H1 (cell line): ENCODE data around the gene PLOD1. TPM values are rescaled to one million over a fixed set of nuclear protein-coding genes. Genes with fewer than 3 reads are reported as not detected.

Experiments
- CTCF ChIA-PET: fragments of 300-600 bp; sonication (Branson Sonifier 250); formaldehyde crosslinking; loops from one replicate; lab custom pipeline; 2021; ENCODE audit not compliant: partially characterized antibody; lab: Charles Lee
- POLR2A ChIA-PET: fragments of 300-600 bp; sonication (Branson Sonifier 250); formaldehyde crosslinking; loops from one replicate; lab custom pipeline; 2021; ENCODE audit warnings: inconsistent platforms; ENCODE audit not compliant: partially characterized antibody; lab: Charles Lee
- DNase-seq, 2 experiments: peaks; one replicate each; pipeline versions ENCODE4 v3.0.0 to v3.0.0-alpha.2; 2010 to 2022; ENCODE audit warnings: low spot score in 2 of 2, low read depth in 1 of 2, mixed read lengths in 1 of 2
- FAIRE-seq: peaks from 2 replicates; lab custom pipeline; 2011; peaks lifted over from hg19 to GRCh38; lab: Jason Lieb, UNC
- H2AFZ ChIP-seq: 2 replicates; pipeline ENCODE4 v1.8.1; 2012; ENCODE audit warnings: low read length, inconsistent platforms
- H2AK5ac ChIP-seq: 2 replicates; pipeline ENCODE4 v1.6.1; 2013; ENCODE audit warnings: low read depth, low read length
- H2BK120ac ChIP-seq: replicated peaks from 2 replicates; pipeline ENCODE3; 2013; ENCODE audit warnings: low read depth, low read length, inconsistent platforms
- H2BK12ac ChIP-seq: 2 replicates; pipeline ENCODE4 v1.6.1; 2013; ENCODE audit warnings: low read depth, low read length
- H2BK15ac ChIP-seq: 2 replicates; pipeline ENCODE4 v1.6.1; 2013; ENCODE audit warnings: low read length
- H2BK20ac ChIP-seq: 2 replicates; pipeline ENCODE4 v1.6.1; 2013; ENCODE audit warnings: low read length
- H2BK5ac ChIP-seq: 2 replicates; pipeline ENCODE4 v1.6.1; 2013; ENCODE audit warnings: low read depth, low read length
- H3K14ac ChIP-seq: 2 replicates; pipeline ENCODE4 v1.6.1; 2013; ENCODE audit warnings: inconsistent platforms; ENCODE audit not compliant: insufficient read length
- H3K18ac ChIP-seq: 2 replicates; pipeline ENCODE4 v1.6.1; 2013; ENCODE audit warnings: low read length; ENCODE audit errors: extremely low read depth
- H3K23ac ChIP-seq: 2 replicates; pipeline ENCODE4 v1.6.1; 2013; ENCODE audit warnings: inconsistent platforms; ENCODE audit not compliant: insufficient read length
- H3K23me2 ChIP-seq: 2 replicates; pipeline ENCODE4 v1.6.1; 2013; ENCODE audit warnings: low read depth, low read length
- H3K27ac ChIP-seq: 2 replicates; pipeline ENCODE4 v1.6.1; 2011; ENCODE audit warnings: low read depth, low read length, inconsistent platforms
- H3K27me3 ChIP-seq, 4 experiments: replicated peaks in 1 of 4; 1 replicate in 1 of 4; 2 replicates in 3 of 4; pipeline versions ENCODE4 v1.6.1 to v1.8.1; 2011 to 2013; ENCODE audit warnings: low read length in 3 of 4, mild to moderate bottlenecking in 3 of 4, inconsistent platforms in 2 of 4, mixed read lengths in 2 of 4, moderate library complexity in 1 of 4; ENCODE audit not compliant: control insufficient read depth in 3 of 4, insufficient read depth in 3 of 4; ENCODE audit errors: extremely low read depth in 1 of 4
- H3K36me3 ChIP-seq, 4 experiments: 2 replicates each; pipeline versions ENCODE4 v1.6.1 to v1.8.1; 2011 to 2013; ENCODE audit warnings: mild to moderate bottlenecking in 4 of 4, low read length in 3 of 4, moderate library complexity in 2 of 4, control low read depth in 1 of 4, inconsistent platforms in 1 of 4; ENCODE audit not compliant: insufficient read depth in 4 of 4, control insufficient read depth in 2 of 4
- H3K4ac ChIP-seq: replicated peaks from 2 replicates; pipeline ENCODE3; 2013; ENCODE audit warnings: low read length, low read depth, mixed read lengths, inconsistent platforms; ENCODE audit not compliant: insufficient read length
- H3K4me1 ChIP-seq, 4 experiments: replicated peaks in 1 of 4; 1 replicate in 1 of 4; 2 replicates in 3 of 4; pipeline versions ENCODE4 v1.6.1 to v1.8.1; 2011 to 2013; ENCODE audit warnings: low read length in 3 of 4, inconsistent platforms in 2 of 4, mixed read lengths in 1 of 4; ENCODE audit not compliant: insufficient read depth in 4 of 4, control insufficient read depth in 3 of 4
- H3K4me2 ChIP-seq, 2 experiments: 2 replicates each; pipeline versions ENCODE4 v1.6.1 to v1.8.1; 2011 to 2013; ENCODE audit warnings: low read depth in 2 of 2, low read length in 2 of 2, control low read depth in 1 of 2, inconsistent platforms in 1 of 2, mild to moderate bottlenecking in 1 of 2; ENCODE audit not compliant: insufficient read depth in 1 of 2
- H3K4me3 ChIP-seq, 4 experiments: fragments of 200-600, 300-600 bp in 1 of 4; sonication (generic), shearing (Covaris generic), sonication (Bioruptor Twin) in 1 of 4; 2 replicates each; pipeline versions ENCODE4 v1.5.1 to v1.8.1; 2011 to 2016; ENCODE audit warnings: low read length in 4 of 4, low read depth in 3 of 4, control low read depth in 2 of 4, inconsistent platforms in 2 of 4, mild to moderate bottlenecking in 2 of 4, mixed read lengths in 1 of 4, moderate library complexity in 1 of 4; ENCODE audit not compliant: insufficient read depth in 2 of 4; ENCODE audit errors: extremely low read depth in 1 of 4
- H3K56ac ChIP-seq: replicated peaks from 2 replicates; pipeline ENCODE3; 2013; ENCODE audit warnings: low read depth, mild to moderate bottlenecking, mixed read lengths, low read length, inconsistent platforms; ENCODE audit not compliant: insufficient read length
- H3K79me1 ChIP-seq: 2 replicates; pipeline ENCODE4 v1.6.1; 2013; ENCODE audit warnings: low read depth, low read length, control low read depth
- H3K79me2 ChIP-seq, 2 experiments: 2 replicates each; pipeline versions ENCODE4 v1.6.1 to v1.8.1; 2012 to 2013; ENCODE audit warnings: low read length in 2 of 2, mild to moderate bottlenecking in 2 of 2, inconsistent platforms in 1 of 2; ENCODE audit not compliant: insufficient read depth in 2 of 2, control insufficient read depth in 1 of 2
- H3K9ac ChIP-seq, 4 experiments: replicated peaks in 1 of 4; 1 replicate in 1 of 4; 2 replicates in 3 of 4; pipeline versions ENCODE4 v1.6.1 to v1.8.1; 2011 to 2013; ENCODE audit warnings: low read depth in 3 of 4, low read length in 3 of 4, control low read depth in 2 of 4, mild to moderate bottlenecking in 2 of 4, moderate library complexity in 2 of 4, inconsistent platforms in 1 of 4; ENCODE audit errors: extremely low read depth in 1 of 4
- H3K9me3 ChIP-seq, 2 experiments: 2 replicates each; pipeline versions ENCODE4 v1.6.1 to v1.8.1; 2012 to 2013; ENCODE audit warnings: mild to moderate bottlenecking in 2 of 2, moderate library complexity in 2 of 2, control low read depth in 1 of 2, inconsistent platforms in 1 of 2, low read depth in 1 of 2, low read length in 1 of 2, mixed read lengths in 1 of 2; ENCODE audit not compliant: insufficient read depth in 2 of 2
- H4K20me1 ChIP-seq, 2 experiments: replicated peaks in 1 of 2; 2 replicates each; pipeline versions ENCODE3 to v1.8.1; 2011 to 2013; ENCODE audit warnings: inconsistent platforms in 2 of 2, low read length in 2 of 2, mild to moderate bottlenecking in 1 of 2; ENCODE audit not compliant: insufficient read depth in 2 of 2, control insufficient read depth in 1 of 2
- H4K5ac ChIP-seq: 2 replicates; pipeline ENCODE4 v1.6.1; 2013; ENCODE audit warnings: low read length, low read depth, mixed read lengths, inconsistent platforms; ENCODE audit not compliant: insufficient read length
- H4K8ac ChIP-seq: 2 replicates; pipeline ENCODE4 v1.8.0; 2013; ENCODE audit warnings: mild to moderate bottlenecking, moderate library complexity, low read length, inconsistent platforms; ENCODE audit not compliant: insufficient read depth; ENCODE audit errors: extremely low read depth
- H4K91ac ChIP-seq: replicated peaks from 2 replicates; pipeline ENCODE3; 2013; ENCODE audit warnings: low read length, mixed read lengths, inconsistent platforms; ENCODE audit not compliant: insufficient read length
- CHD1 ChIP-seq: IDR thresholded peaks from 2 replicates; pipeline ENCODE4 v1.6.1; 2012; ENCODE audit warnings: low read depth, low read length, improper control_type of control experiment
- CHD2 ChIP-seq: IDR thresholded peaks from 2 replicates; pipeline ENCODE4 v1.6.1; 2012; ENCODE audit warnings: low read length, improper control_type of control experiment
- NRF1 ChIP-seq: IDR thresholded peaks from 2 replicates; pipeline ENCODE4 v1.6.1; 2011; ENCODE audit warnings: mild to moderate bottlenecking, low read depth, low read length, improper control_type of control experiment
- RFX5 ChIP-seq: IDR thresholded peaks from 2 replicates; pipeline ENCODE4 v1.6.1; 2011; ENCODE audit warnings: low read depth, low read length, improper control_type of control experiment, borderline replicate concordance
- WGBS, 2 experiments: shearing (Covaris generic) in 1 of 2; methylation state at CpG; one replicate each; pipeline versions ENCODE4 v1.1.6 to v1.1.7; 2013 to 2015; ENCODE audit warnings: low lambda C conversion rate in 2 of 2, mixed read lengths in 2 of 2, inconsistent platforms in 1 of 2, low coverage in 1 of 2, missing lambda C conversion rate in 1 of 2; ENCODE audit not compliant: insufficient replicate concordance in 2 of 2, insufficient coverage in 1 of 2, insufficient read length in 1 of 2; ENCODE audit errors: extremely low coverage in 1 of 2, missing lambda C conversion rate in 1 of 2; 5-methylcytosine and 5-hydroxymethylcytosine counted together
- polyA plus RNA-seq, 7 experiments: library from polyadenylated mRNA; depleted of rRNA in 3 of 7; stranded (reverse) in 5 of 7; unstranded in 2 of 7; fragments of >200 nt in 5 of 7; fragments of 200-250 nt in 2 of 7; gene quantifications; 1 replicate in 5 of 7; 2 replicates in 1 of 7; 4 replicates in 1 of 7; pipeline versions ENCODE4 v1.2.1 to v1.2.3, GENCODE V29; 2011 to 2013; ENCODE audit warnings: missing spikeins in 2 of 7, mixed read lengths in 2 of 7
- total RNA-seq: library from RNA; stranded (reverse); fragmentation: NEBNext Ultra II Directional; extraction: Animal tissue kit (Norgen Biotek cat#: 25700); gene quantifications from 2 replicates; pipeline ENCODE4 v1.2.1, GENCODE V29; 2021

The PLOD1 gene
- total and polyA plus RNA-seq, 2 of the 8 experiments (the other 6 are each of a cell fraction or from before 2014, with no cell fraction given): 44.9 to 51.8 TPM

- Histone ChIP-seq H3K79me2 (no peaks in the 10 kb centered on the region; a peak in 1 of 4 replicates), H3K36me3 (peaks cover 0 to 11% (median 2%) of the 10 kb centered on the region in 4 experiments; a peak in 5 of 8 replicates), H3K18ac (no peak overlapping the region), H3K23ac (no peak overlapping the region), H3K14ac (no peak overlapping the region), H4K20me1 (no peaks in the 10 kb centered on the region)
- CTCF ChIA-PET: interaction anchor here (2.3 kb wide), 1 partner anchor 14 kb away, joined by 12 read pairs; no protein-coding TSS in a partner anchor
- DNase-seq: no peak
- FAIRE-seq: no peak
- no peak for TF ChIP-seq CHD2
- no peak for TF ChIP-seq RFX5
- TF ChIP-seq CHD1: no peak
- TF ChIP-seq NRF1: no peak
- TF ChIP-seq, all 59 proteins: peak for 0
- H3K79me1 ChIP-seq: no peaks in the 10 kb centered on the region
- H2BK5ac ChIP-seq: no peak overlapping the region
- H4K91ac ChIP-seq: no peak overlapping the region
- no peak overlapping the region for H3K4ac ChIP-seq
- no peak overlapping the region for H2BK15ac ChIP-seq
- H3K4me1 ChIP-seq: no peaks in the 10 kb centered on the region
- POLR2A ChIA-PET: interaction anchor here (1.0 to 2.1 kb wide), 9 partner anchors 9 to 45 kb away, joined by 3 to 12 read pairs (median 4); no protein-coding TSS in a partner anchor
- no peaks in the 10 kb centered on the region for H3K23me2 ChIP-seq
- no peak overlapping the region for H3K9ac ChIP-seq
- no peak overlapping the region for H2BK20ac ChIP-seq
- H2AK5ac ChIP-seq: no peak overlapping the region
- no peak overlapping the region for H4K5ac ChIP-seq
- no peak overlapping the region for H2BK120ac ChIP-seq
- H3K4me2 ChIP-seq: no peak overlapping the region
- no peak overlapping the region for H3K27ac ChIP-seq
- 86% methylated on average over 11 of the region's 11 CpGs; no CpG with 5 or more reads in 1 of the 2 experiments for WGBS, 2 experiments
- H3K56ac ChIP-seq: no peak overlapping the region
- H2BK12ac ChIP-seq: no peak overlapping the region
- H4K8ac ChIP-seq: no peak overlapping the region; the same call in 1 of the 2 replicates
- H3K4me3 ChIP-seq: no peak overlapping the region
- no peak overlapping the region for H2AFZ ChIP-seq
- H3K9me3 ChIP-seq: peaks cover 0 to 5% of the 10 kb centered on the region in 2 experiments; a peak in 2 of 4 replicates
- H3K27me3 ChIP-seq: no peaks in the 10 kb centered on the region
Measured at GRCh38 chr1:11952455-11953109, 18.1 kb downstream of the PLOD1 start.
